K562 (cell line): ENCODE measurements around the gene ANO1. TPM values are rescaled to one million over a fixed set of nuclear protein-coding genes. Genes with fewer than 3 reads are reported as not detected.

Experiments
- ATF7 ChIP-seq: fragments of 450-650 bp; IDR thresholded peaks from 2 replicates; pipeline ENCODE4 v1.7.1; 2014; ENCODE audit warnings: mild to moderate bottlenecking, moderate library complexity
- FUS ChIP-seq: fragments of 200-400 bp; formaldehyde crosslinking; optimal IDR thresholded peaks from 2 replicates; pipeline ENCODE3; 2017; ENCODE audit warnings: low read depth, low read length
- L3MBTL2 ChIP-seq: fragments of 450-650 bp; IDR thresholded peaks from 2 replicates; pipeline ENCODE4 v1.6.1; 2016; ENCODE audit warnings: mild to moderate bottlenecking, moderate library complexity
- NCOA4 ChIP-seq: fragments of 450-650 bp; IDR thresholded peaks from 2 replicates; pipeline ENCODE4 v1.6.1; 2018; ENCODE audit warnings: mild to moderate bottlenecking; ENCODE audit not compliant: partially characterized antibody
- ZBED1 ChIP-seq: IDR thresholded peaks from 2 replicates; pipeline ENCODE4 v1.6.1; 2014
- ZNF436 ChIP-seq: fragments of 250-450, 450-650 bp; sonication (Bioruptor Pico); formaldehyde crosslinking; IDR thresholded peaks from 2 replicates; pipeline ENCODE4 v1.7.0; 2020; ENCODE audit warnings: mild to moderate bottlenecking
- polyA plus RNA-seq, 8 experiments: library from polyadenylated mRNA; depleted of rRNA in 4 of 8; stranded (reverse) in 5 of 8; unstranded in 3 of 8; fragments of >200 nt; fragmentation: Nextera tagmentation in 2 of 8; fragmentation: Illumina TruSeq in 1 of 8; extraction: Ambion mirVana in 2 of 8; extraction: Trizol in 1 of 8; gene quantifications; 2 replicates each; pipeline versions ENCODE4 v1.2.1 to v1.2.3, GENCODE V29; 2011 to 2014; ENCODE audit warnings: inconsistent platforms in 1 of 8, missing spikeins in 1 of 8
- total RNA-seq, 7 experiments: library from RNA; depleted of rRNA in 6 of 7; stranded (reverse); fragments of >200 nt in 6 of 7; fragmentation: Illumina TruSeq in 2 of 7; extraction: Trizol in 2 of 7; gene quantifications; 2 replicates each; pipeline versions ENCODE4 v1.2.1 to v1.2.3, GENCODE V29; 2011 to 2021; ENCODE audit warnings: low replicate concordance in 1 of 7
- TF ChIP-seq, protein P1 (sequence below): fragments of 450-650 bp; IDR thresholded peaks from 2 replicates; pipeline ENCODE4 v1.6.1; 2016; ENCODE audit warnings: mild to moderate bottlenecking, moderate library complexity
- TF ChIP-seq, protein P2 (sequence below), 2 experiments: fragments of 450-650 bp; formaldehyde crosslinking in 1 of 2; IDR thresholded peaks; 2 replicates each; pipeline versions ENCODE4 v1.4.0 to v1.6.1; 2014 to 2020; ENCODE audit warnings: mild to moderate bottlenecking in 2 of 2, borderline replicate concordance in 1 of 2, low read depth in 1 of 2

The ANO1 gene
- total and polyA plus RNA-seq, 9 of the 15 experiments (the other 6 are each of a cell fraction or from before 2014, with no cell fraction given) = not detected

DNA sequence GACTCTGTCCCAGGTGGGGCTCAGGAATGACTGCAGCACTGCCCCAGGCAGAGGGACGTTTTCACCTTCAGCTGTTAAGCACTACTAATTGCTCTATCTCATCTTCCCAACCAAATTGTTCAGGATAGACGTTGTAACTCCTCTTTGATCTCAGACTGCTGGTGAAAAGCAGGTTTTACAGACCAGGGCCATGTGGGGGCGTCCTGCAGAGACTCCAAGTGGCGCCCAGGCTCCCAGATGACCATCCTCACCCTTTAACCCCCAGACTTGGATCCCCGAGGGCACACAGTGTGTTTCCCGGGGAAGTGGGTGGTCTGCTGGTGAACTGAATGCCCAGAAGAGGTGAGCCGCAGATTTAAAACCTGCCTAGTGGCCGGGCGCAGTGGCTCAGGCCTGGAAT lies 148.8 kb downstream of the ANO1 start (continued):
- TF ChIP-seq, protein P1, sequence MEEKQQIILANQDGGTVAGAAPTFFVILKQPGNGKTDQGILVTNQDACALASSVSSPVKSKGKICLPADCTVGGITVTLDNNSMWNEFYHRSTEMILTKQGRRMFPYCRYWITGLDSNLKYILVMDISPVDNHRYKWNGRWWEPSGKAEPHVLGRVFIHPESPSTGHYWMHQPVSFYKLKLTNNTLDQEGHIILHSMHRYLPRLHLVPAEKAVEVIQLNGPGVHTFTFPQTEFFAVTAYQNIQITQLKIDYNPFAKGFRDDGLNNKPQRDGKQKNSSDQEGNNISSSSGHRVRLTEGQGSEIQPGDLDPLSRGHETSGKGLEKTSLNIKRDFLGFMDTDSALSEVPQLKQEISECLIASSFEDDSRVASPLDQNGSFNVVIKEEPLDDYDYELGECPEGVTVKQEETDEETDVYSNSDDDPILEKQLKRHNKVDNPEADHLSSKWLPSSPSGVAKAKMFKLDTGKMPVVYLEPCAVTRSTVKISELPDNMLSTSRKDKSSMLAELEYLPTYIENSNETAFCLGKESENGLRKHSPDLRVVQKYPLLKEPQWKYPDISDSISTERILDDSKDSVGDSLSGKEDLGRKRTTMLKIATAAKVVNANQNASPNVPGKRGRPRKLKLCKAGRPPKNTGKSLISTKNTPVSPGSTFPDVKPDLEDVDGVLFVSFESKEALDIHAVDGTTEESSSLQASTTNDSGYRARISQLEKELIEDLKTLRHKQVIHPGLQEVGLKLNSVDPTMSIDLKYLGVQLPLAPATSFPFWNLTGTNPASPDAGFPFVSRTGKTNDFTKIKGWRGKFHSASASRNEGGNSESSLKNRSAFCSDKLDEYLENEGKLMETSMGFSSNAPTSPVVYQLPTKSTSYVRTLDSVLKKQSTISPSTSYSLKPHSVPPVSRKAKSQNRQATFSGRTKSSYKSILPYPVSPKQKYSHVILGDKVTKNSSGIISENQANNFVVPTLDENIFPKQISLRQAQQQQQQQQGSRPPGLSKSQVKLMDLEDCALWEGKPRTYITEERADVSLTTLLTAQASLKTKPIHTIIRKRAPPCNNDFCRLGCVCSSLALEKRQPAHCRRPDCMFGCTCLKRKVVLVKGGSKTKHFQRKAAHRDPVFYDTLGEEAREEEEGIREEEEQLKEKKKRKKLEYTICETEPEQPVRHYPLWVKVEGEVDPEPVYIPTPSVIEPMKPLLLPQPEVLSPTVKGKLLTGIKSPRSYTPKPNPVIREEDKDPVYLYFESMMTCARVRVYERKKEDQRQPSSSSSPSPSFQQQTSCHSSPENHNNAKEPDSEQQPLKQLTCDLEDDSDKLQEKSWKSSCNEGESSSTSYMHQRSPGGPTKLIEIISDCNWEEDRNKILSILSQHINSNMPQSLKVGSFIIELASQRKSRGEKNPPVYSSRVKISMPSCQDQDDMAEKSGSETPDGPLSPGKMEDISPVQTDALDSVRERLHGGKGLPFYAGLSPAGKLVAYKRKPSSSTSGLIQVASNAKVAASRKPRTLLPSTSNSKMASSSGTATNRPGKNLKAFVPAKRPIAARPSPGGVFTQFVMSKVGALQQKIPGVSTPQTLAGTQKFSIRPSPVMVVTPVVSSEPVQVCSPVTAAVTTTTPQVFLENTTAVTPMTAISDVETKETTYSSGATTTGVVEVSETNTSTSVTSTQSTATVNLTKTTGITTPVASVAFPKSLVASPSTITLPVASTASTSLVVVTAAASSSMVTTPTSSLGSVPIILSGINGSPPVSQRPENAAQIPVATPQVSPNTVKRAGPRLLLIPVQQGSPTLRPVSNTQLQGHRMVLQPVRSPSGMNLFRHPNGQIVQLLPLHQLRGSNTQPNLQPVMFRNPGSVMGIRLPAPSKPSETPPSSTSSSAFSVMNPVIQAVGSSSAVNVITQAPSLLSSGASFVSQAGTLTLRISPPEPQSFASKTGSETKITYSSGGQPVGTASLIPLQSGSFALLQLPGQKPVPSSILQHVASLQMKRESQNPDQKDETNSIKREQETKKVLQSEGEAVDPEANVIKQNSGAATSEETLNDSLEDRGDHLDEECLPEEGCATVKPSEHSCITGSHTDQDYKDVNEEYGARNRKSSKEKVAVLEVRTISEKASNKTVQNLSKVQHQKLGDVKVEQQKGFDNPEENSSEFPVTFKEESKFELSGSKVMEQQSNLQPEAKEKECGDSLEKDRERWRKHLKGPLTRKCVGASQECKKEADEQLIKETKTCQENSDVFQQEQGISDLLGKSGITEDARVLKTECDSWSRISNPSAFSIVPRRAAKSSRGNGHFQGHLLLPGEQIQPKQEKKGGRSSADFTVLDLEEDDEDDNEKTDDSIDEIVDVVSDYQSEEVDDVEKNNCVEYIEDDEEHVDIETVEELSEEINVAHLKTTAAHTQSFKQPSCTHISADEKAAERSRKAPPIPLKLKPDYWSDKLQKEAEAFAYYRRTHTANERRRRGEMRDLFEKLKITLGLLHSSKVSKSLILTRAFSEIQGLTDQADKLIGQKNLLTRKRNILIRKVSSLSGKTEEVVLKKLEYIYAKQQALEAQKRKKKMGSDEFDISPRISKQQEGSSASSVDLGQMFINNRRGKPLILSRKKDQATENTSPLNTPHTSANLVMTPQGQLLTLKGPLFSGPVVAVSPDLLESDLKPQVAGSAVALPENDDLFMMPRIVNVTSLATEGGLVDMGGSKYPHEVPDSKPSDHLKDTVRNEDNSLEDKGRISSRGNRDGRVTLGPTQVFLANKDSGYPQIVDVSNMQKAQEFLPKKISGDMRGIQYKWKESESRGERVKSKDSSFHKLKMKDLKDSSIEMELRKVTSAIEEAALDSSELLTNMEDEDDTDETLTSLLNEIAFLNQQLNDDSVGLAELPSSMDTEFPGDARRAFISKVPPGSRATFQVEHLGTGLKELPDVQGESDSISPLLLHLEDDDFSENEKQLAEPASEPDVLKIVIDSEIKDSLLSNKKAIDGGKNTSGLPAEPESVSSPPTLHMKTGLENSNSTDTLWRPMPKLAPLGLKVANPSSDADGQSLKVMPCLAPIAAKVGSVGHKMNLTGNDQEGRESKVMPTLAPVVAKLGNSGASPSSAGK = 0 out of 2 replicates have a peak, but pooled peaks have one; percentile 17
- TF ChIP-seq FUS = no peak
- no peak for TF ChIP-seq ZBED1
- peak; percentile 59; the same call in 1 of the 2 replicates for TF ChIP-seq L3MBTL2
- TF ChIP-seq NCOA4 = no peak
- TF ChIP-seq, protein P2, sequence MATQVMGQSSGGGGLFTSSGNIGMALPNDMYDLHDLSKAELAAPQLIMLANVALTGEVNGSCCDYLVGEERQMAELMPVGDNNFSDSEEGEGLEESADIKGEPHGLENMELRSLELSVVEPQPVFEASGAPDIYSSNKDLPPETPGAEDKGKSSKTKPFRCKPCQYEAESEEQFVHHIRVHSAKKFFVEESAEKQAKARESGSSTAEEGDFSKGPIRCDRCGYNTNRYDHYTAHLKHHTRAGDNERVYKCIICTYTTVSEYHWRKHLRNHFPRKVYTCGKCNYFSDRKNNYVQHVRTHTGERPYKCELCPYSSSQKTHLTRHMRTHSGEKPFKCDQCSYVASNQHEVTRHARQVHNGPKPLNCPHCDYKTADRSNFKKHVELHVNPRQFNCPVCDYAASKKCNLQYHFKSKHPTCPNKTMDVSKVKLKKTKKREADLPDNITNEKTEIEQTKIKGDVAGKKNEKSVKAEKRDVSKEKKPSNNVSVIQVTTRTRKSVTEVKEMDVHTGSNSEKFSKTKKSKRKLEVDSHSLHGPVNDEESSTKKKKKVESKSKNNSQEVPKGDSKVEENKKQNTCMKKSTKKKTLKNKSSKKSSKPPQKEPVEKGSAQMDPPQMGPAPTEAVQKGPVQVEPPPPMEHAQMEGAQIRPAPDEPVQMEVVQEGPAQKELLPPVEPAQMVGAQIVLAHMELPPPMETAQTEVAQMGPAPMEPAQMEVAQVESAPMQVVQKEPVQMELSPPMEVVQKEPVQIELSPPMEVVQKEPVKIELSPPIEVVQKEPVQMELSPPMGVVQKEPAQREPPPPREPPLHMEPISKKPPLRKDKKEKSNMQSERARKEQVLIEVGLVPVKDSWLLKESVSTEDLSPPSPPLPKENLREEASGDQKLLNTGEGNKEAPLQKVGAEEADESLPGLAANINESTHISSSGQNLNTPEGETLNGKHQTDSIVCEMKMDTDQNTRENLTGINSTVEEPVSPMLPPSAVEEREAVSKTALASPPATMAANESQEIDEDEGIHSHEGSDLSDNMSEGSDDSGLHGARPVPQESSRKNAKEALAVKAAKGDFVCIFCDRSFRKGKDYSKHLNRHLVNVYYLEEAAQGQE (IDR thresholded peaks at IDR 0.05; ENCODE audit: borderline replicate concordance) = peak; percentile 47; the same call in 1 of the 2 replicates
- TF ChIP-seq, protein P2 (CRISPR knock-in tag; IDR thresholded peaks at IDR 0.05; ENCODE audit: low read depth) = no peak
- TF ChIP-seq ATF7 = no peak
- no peak for TF ChIP-seq ZNF436 (CRISPR knock-in tag)
